Measurements from ENCODE around the gene CDH8. TPM values are rescaled to one million over a fixed set of nuclear protein-coding genes. Genes with fewer than 3 reads are reported as not detected.

The CDH8 gene
- total and polyA plus RNA-seq, 2 experiments from 2014 or later = 2.1 to 2.2 TPM

DNA sequence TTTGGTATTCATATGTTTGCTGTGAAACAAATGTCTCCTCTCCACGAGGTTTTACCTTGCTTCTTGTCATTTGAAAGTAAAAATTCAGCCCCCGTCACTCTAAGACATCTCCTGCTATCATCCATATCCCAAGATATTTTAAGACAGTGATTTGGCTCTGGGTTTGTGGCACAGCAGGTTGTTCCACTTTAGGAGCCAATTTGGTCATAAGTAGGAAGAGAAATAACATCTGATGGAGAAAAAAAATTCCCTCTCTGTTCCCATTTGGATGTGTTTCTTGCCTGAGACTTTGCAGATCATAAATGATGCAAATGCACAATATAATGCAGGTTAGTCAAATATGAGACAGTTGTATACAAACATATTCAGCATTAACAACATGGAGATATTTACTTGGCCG is 309.5 kb downstream of the CDH8 start:
- no peak overlapping the region for H3K27ac ChIP-seq
- TF ChIP-seq, protein P1, sequence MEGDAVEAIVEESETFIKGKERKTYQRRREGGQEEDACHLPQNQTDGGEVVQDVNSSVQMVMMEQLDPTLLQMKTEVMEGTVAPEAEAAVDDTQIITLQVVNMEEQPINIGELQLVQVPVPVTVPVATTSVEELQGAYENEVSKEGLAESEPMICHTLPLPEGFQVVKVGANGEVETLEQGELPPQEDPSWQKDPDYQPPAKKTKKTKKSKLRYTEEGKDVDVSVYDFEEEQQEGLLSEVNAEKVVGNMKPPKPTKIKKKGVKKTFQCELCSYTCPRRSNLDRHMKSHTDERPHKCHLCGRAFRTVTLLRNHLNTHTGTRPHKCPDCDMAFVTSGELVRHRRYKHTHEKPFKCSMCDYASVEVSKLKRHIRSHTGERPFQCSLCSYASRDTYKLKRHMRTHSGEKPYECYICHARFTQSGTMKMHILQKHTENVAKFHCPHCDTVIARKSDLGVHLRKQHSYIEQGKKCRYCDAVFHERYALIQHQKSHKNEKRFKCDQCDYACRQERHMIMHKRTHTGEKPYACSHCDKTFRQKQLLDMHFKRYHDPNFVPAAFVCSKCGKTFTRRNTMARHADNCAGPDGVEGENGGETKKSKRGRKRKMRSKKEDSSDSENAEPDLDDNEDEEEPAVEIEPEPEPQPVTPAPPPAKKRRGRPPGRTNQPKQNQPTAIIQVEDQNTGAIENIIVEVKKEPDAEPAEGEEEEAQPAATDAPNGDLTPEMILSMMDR (IDR thresholded peaks at IDR 0.05; ENCODE audit: poor library complexity) = no peak
- TF ChIP-seq EZH2phosphoT487 (IDR thresholded peaks at IDR 0.05; ENCODE audit: low read depth, severe bottlenecking, unreplicated experiment) (no peak), EZH2 (IDR thresholded peaks at IDR 0.05; ENCODE audit: borderline replicate concordance) (no peak)
- no peaks in the 10 kb centered on the region for H3K27me3 ChIP-seq
- H3K9me3 ChIP-seq (ENCODE audit: low read depth) = no peaks in the 10 kb centered on the region
- no peaks in the 10 kb centered on the region for H3K9me2 ChIP-seq (replicated peaks; ENCODE audit: insufficient read depth)
- no peaks in the 10 kb centered on the region for H3K36me3 ChIP-seq (replicated peaks; ENCODE audit: insufficient read depth, low read depth)
- WGBS (ENCODE audit: low lambda C conversion rate, missing lambda C conversion rate) = 71% methylated on average over 3 of the region's 3 CpGs
- no peak overlapping the region for H2AFZ ChIP-seq
- no peak overlapping the region for H3K4me3 ChIP-seq
- H3K4me2 ChIP-seq = no peak overlapping the region
- no peak for DNase-seq (ENCODE audit: low spot score)
- H4K20me1 ChIP-seq (ENCODE audit: insufficient read depth, poor library complexity, severe bottlenecking) = no peaks in the 10 kb centered on the region
- H3K79me2 ChIP-seq = no peaks in the 10 kb centered on the region
- H3K4me1 ChIP-seq (ENCODE audit: insufficient read depth) = no peaks in the 10 kb centered on the region

DNA sequence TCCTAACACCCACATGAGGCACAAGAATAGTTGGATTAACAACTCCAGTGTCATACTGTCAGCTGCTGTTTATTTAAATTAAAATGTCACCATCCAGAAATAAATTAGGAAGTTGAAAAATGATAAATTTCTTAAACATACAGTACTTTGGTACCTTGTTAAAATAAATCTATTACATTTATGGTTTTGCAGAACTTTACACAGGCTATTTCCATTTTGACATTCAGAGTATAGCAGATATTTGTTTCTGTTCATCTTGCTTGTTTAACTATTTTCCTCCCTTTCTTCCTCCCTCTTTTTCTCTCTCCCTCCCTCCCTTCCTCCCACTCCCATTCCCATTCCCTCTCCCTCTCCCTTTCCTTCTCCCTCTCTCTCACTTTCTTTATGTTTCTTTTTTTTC is 310.1 kb downstream of the CDH8 start:
- no peaks in the 10 kb centered on the region for H4K20me1 ChIP-seq (ENCODE audit: insufficient read depth, poor library complexity, severe bottlenecking)
- TF ChIP-seq EZH2 (IDR thresholded peaks at IDR 0.05; ENCODE audit: borderline replicate concordance) = no peak
- TF ChIP-seq, protein P1 (IDR thresholded peaks at IDR 0.05; ENCODE audit: poor library complexity) = no peak
- no peak for TF ChIP-seq EZH2phosphoT487 (IDR thresholded peaks at IDR 0.05; ENCODE audit: low read depth, severe bottlenecking, unreplicated experiment)
- H3K9me3 ChIP-seq (ENCODE audit: low read depth) = no peaks in the 10 kb centered on the region
- no peaks in the 10 kb centered on the region for H3K9me2 ChIP-seq (replicated peaks; ENCODE audit: insufficient read depth)
- H3K36me3 ChIP-seq (replicated peaks; ENCODE audit: insufficient read depth, low read depth) = no peaks in the 10 kb centered on the region
- H3K27ac ChIP-seq = no peak overlapping the region
- H3K27me3 ChIP-seq = no peaks in the 10 kb centered on the region
- H3K4me3 ChIP-seq = no peak overlapping the region
- H3K79me2 ChIP-seq = no peaks in the 10 kb centered on the region
- no peak overlapping the region for H3K4me2 ChIP-seq
- no peak for DNase-seq (ENCODE audit: low spot score)
- H3K4me1 ChIP-seq (ENCODE audit: insufficient read depth) = no peaks in the 10 kb centered on the region
- H2AFZ ChIP-seq = no peak overlapping the region

DNA sequence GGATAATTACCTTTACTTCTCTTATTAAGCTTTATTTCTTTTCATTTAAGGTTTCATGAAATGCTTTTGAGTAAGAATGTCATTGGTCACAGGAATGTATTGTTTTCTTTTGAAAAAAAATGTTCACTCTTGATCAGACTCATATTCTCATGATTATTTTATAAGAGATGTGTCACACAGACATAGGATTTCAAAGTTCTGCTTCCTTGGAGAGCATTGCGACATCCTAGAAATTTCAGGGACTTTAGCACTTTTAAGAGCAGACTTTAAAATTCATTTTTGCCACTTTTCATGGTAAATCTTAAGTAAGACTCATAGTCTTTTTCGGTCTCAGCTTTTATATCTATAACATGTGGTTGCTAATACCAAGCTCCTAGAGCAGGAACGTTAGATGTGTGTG is 314.7 kb downstream of the CDH8 start:
- Histone ChIP-seq H3K79me2 (no peaks in the 10 kb centered on the region), H3K4me1 (ENCODE audit: insufficient read depth) (no peaks in the 10 kb centered on the region), H3K4me3 (no peak overlapping the region), H3K9me3 (ENCODE audit: low read depth) (no peaks in the 10 kb centered on the region), H3K27ac (no peak overlapping the region), H3K4me2 (no peak overlapping the region), H3K9me2 (replicated peaks; ENCODE audit: insufficient read depth) (no peaks in the 10 kb centered on the region), H2AFZ (no peak overlapping the region), H3K36me3 (replicated peaks; ENCODE audit: insufficient read depth, low read depth) (no peaks in the 10 kb centered on the region), H3K27me3 (no peaks in the 10 kb centered on the region), H4K20me1 (ENCODE audit: insufficient read depth, poor library complexity, severe bottlenecking) (no peaks in the 10 kb centered on the region)
- WGBS (ENCODE audit: low lambda C conversion rate, missing lambda C conversion rate) = 77% methylated on average over 3 of the region's 3 CpGs
- TF ChIP-seq, protein P1 (IDR thresholded peaks at IDR 0.05; ENCODE audit: poor library complexity) = no peak
- TF ChIP-seq EZH2 (IDR thresholded peaks at IDR 0.05; ENCODE audit: borderline replicate concordance) = no peak
- no peak for TF ChIP-seq EZH2phosphoT487 (IDR thresholded peaks at IDR 0.05; ENCODE audit: low read depth, severe bottlenecking, unreplicated experiment)
- DNase-seq (ENCODE audit: low spot score) = no peak

DNA sequence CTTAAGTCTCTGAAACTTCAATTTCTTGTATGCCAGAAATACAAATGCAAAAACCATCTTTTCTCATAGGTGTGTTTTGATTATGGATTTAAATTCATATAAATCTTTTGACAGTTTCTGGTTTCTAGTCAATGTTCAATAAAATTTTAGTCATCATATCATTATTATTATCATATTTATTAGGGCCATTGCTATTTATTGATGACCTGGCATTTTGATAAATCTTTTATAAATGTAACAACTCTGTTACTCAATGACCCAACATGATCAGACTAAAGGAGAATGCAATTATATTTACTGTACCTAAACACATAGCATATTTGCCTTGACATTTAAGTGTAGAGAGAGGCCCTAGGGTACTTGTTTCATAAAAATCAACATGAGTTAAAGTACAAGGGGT is 320.8 kb downstream of the CDH8 start:
- H3K4me3 ChIP-seq = no peak overlapping the region
- no peaks in the 10 kb centered on the region for H3K27me3 ChIP-seq
- no peak overlapping the region for H3K4me2 ChIP-seq
- no peaks in the 10 kb centered on the region for H3K4me1 ChIP-seq (ENCODE audit: insufficient read depth)
- no peaks in the 10 kb centered on the region for H3K36me3 ChIP-seq (replicated peaks; ENCODE audit: insufficient read depth, low read depth)
- DNase-seq (ENCODE audit: low spot score) = no peak
- H3K9me3 ChIP-seq (ENCODE audit: low read depth) = no peaks in the 10 kb centered on the region
- no peak overlapping the region for H3K27ac ChIP-seq
- no peaks in the 10 kb centered on the region for H4K20me1 ChIP-seq (ENCODE audit: insufficient read depth, poor library complexity, severe bottlenecking)
- no peak overlapping the region for H2AFZ ChIP-seq
- no peaks in the 10 kb centered on the region for H3K9me2 ChIP-seq (replicated peaks; ENCODE audit: insufficient read depth)
- no peaks in the 10 kb centered on the region for H3K79me2 ChIP-seq
- TF ChIP-seq, protein P1 (IDR thresholded peaks at IDR 0.05; ENCODE audit: poor library complexity) = no peak
- TF ChIP-seq EZH2 (IDR thresholded peaks at IDR 0.05; ENCODE audit: borderline replicate concordance) (no peak), EZH2phosphoT487 (IDR thresholded peaks at IDR 0.05; ENCODE audit: low read depth, severe bottlenecking, unreplicated experiment) (no peak)

Measured in hepatocyte (in vitro differentiated cells).